OCI-LY1 (cell line): ENCODE measurements around the gene MAPK1.
"Not testable (repeated sequence)": the region's sequence is repeated elsewhere in the genome, so short reads cannot be mapped to it uniquely, and the experiment has no call there.

Experiments
- H2AFZ ChIP-seq: fragments of 200-600 bp; sonication (generic), shearing (Covaris generic); 2 replicates; pipeline ENCODE4 v1.6.0; 2014; ENCODE audit warnings: antibody characterized with exemption, mild to moderate bottlenecking, low read length
- H3F3A ChIP-seq: fragments of 200-600 bp; sonication (generic), shearing (Covaris generic); 2 replicates; pipeline ENCODE4 v1.6.0; 2014; ENCODE audit warnings: mild to moderate bottlenecking, antibody characterized with exemption, low read length, moderate library complexity; ENCODE audit not compliant: insufficient read depth
- H3K27ac ChIP-seq: fragments of 200-600 bp; sonication (generic); 2 replicates; pipeline ENCODE4 v1.5.1; 2014; ENCODE audit warnings: low read length, mixed run types, mild to moderate bottlenecking, low read depth; ENCODE audit not compliant: poor library complexity, severe bottlenecking
- H3K27me3 ChIP-seq: fragments of 200-600 bp; sonication (generic); 2 replicates; pipeline ENCODE4 v1.6.0; 2014; ENCODE audit warnings: antibody characterized with exemption, mild to moderate bottlenecking, low read length, moderate library complexity; ENCODE audit not compliant: insufficient read depth
- H3K36me3 ChIP-seq: fragments of 200-600 bp; sonication (generic); 2 replicates; pipeline ENCODE4 v1.6.1; 2014; ENCODE audit warnings: mild to moderate bottlenecking, antibody characterized with exemption, low read length, moderate library complexity, mixed read lengths; ENCODE audit not compliant: insufficient read depth
- H3K4me1 ChIP-seq: fragments of 200-600 bp; sonication (generic); 2 replicates; pipeline ENCODE4 v1.5.1; 2014; ENCODE audit warnings: mild to moderate bottlenecking, low read length, moderate library complexity; ENCODE audit not compliant: insufficient read depth, severe bottlenecking
- H3K4me2 ChIP-seq: fragments of 200-600 bp; sonication (generic), shearing (Covaris generic); 2 replicates; pipeline ENCODE4 v1.6.1; 2014; ENCODE audit warnings: low read length
- H3K4me3 ChIP-seq: fragments of 200-600 bp; sonication (generic); 2 replicates; pipeline ENCODE4 v1.5.1; 2014; ENCODE audit warnings: low read length, low read depth, mild to moderate bottlenecking, mixed read lengths; ENCODE audit not compliant: poor library complexity, severe bottlenecking
- H3K79me2 ChIP-seq: fragments of 200-600 bp; shearing (Covaris generic); 2 replicates; pipeline ENCODE4 v1.6.1; 2016; ENCODE audit warnings: mixed run types, low read length, mixed read lengths; ENCODE audit not compliant: insufficient read depth
- H3K9ac ChIP-seq: fragments of 200-600 bp; sonication (generic), shearing (Covaris generic); 2 replicates; pipeline ENCODE4 v1.6.1; 2014; ENCODE audit warnings: mild to moderate bottlenecking, low read length, mixed read lengths
- H3K9me2 ChIP-seq: fragments of 200-600 bp; sonication (generic), shearing (Covaris generic); 2 replicates; pipeline ENCODE4 v1.6.1; 2014; ENCODE audit warnings: low read depth, mild to moderate bottlenecking, low read length, mixed read lengths
- H3K9me3 ChIP-seq: fragments of 200-600 bp; shearing (Covaris generic); 2 replicates; pipeline ENCODE4 v1.6.1; 2014; ENCODE audit warnings: low read length, mixed read lengths
- H4K20me1 ChIP-seq: fragments of 200-600 bp; sonication (generic), shearing (Covaris generic); 2 replicates; pipeline ENCODE4 v1.6.0; 2016; ENCODE audit warnings: mild to moderate bottlenecking, low read length; ENCODE audit not compliant: insufficient read depth
- EZH2 ChIP-seq: fragments of 200-600 bp; sonication (generic), shearing (Covaris generic); IDR thresholded peaks from 2 replicates; pipeline ENCODE4 v1.8.0; 2017; ENCODE audit warnings: borderline replicate concordance, mixed run types, mild to moderate bottlenecking, antibody characterized with exemption, low read length, moderate library complexity, mixed read lengths
- TF ChIP-seq, protein P1 (sequence below): fragments of 200-600 bp; sonication (generic), shearing (Covaris generic); IDR thresholded peaks from 2 replicates; pipeline ENCODE4 v1.5.1; 2017; ENCODE audit warnings: mild to moderate bottlenecking, antibody characterized with exemption, low read length, moderate library complexity, mixed read lengths

MAPK1 gene

DNA sequence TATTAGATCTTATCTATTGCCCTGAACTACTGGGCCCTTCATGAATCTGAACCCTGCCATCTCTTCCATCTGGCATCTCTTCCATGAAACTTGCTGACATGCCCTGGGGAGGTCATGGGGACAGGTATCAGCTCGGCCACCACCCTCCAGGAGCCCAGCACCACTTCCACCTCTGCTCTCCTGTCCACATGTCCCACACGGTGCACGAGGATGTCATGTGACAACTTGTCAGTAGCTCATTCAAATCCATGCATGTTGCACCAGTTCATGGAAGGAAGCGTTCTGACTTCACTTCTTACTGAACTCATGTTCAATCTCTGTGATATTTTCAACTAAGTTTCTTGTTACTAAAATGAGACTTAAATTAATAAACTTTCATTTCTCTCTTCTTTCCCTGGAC is 148.4 kb downstream of the MAPK1 start:
- Histone ChIP-seq H3K4me2 (no peak overlapping the region), H3F3A (no peaks in the 10 kb centered on the region), H4K20me1 (no peaks in the 10 kb centered on the region)

DNA sequence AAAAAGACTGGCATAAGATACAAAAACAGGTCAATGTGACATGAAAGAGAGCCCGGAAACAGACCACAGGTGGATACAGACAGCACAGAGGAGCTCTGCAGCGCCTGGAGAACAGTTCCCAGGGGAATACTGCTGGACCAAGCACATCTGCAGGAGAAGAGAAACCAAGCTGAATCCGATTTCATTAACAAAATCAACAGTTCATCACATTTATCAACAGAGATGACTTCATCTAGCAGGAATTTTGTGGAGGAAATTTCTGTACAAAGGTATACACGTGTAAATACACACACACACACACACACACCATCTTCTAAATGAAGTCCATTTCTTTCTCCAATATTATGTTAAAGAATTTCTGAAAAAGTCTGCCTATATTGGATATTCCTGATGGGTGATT is 148.9 kb downstream of the MAPK1 start:
- H3K36me3 ChIP-seq = no peaks in the 10 kb centered on the region
- H3K4me3 ChIP-seq = no peak overlapping the region
- H3K27ac ChIP-seq = no peak overlapping the region
- TF ChIP-seq, protein P1, sequence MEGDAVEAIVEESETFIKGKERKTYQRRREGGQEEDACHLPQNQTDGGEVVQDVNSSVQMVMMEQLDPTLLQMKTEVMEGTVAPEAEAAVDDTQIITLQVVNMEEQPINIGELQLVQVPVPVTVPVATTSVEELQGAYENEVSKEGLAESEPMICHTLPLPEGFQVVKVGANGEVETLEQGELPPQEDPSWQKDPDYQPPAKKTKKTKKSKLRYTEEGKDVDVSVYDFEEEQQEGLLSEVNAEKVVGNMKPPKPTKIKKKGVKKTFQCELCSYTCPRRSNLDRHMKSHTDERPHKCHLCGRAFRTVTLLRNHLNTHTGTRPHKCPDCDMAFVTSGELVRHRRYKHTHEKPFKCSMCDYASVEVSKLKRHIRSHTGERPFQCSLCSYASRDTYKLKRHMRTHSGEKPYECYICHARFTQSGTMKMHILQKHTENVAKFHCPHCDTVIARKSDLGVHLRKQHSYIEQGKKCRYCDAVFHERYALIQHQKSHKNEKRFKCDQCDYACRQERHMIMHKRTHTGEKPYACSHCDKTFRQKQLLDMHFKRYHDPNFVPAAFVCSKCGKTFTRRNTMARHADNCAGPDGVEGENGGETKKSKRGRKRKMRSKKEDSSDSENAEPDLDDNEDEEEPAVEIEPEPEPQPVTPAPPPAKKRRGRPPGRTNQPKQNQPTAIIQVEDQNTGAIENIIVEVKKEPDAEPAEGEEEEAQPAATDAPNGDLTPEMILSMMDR = no peak
- TF ChIP-seq EZH2 = no peak
- H3K9ac ChIP-seq = no peak overlapping the region
- H3F3A ChIP-seq = no peaks in the 10 kb centered on the region
- H3K79me2 ChIP-seq = no peaks in the 10 kb centered on the region
- no peaks in the 10 kb centered on the region for H3K9me2 ChIP-seq
- no peaks in the 10 kb centered on the region for H4K20me1 ChIP-seq
- H3K4me2 ChIP-seq = no peak overlapping the region
- H2AFZ ChIP-seq = no peak overlapping the region
- no peaks in the 10 kb centered on the region for H3K27me3 ChIP-seq
- H3K4me1 ChIP-seq = peaks cover 13% of the 10 kb centered on the region
- H3K9me3 ChIP-seq = no peaks in the 10 kb centered on the region

More for the DNA sequence above, 148.4 kb downstream of the MAPK1 start:
- Histone ChIP-seq H3K9me3 (no peaks in the 10 kb centered on the region), H2AFZ (no peak overlapping the region), H3K9ac (no peak overlapping the region), H3K36me3 (no peaks in the 10 kb centered on the region), H3K79me2 (no peaks in the 10 kb centered on the region), H3K9me2 (no peaks in the 10 kb centered on the region), H3K4me3 (no peak overlapping the region), H3K4me1 (peaks cover 16% of the 10 kb centered on the region), H3K27me3 (no peaks in the 10 kb centered on the region), H3K27ac (no peak overlapping the region)
- TF ChIP-seq, protein P1 = no peak
- TF ChIP-seq EZH2 = no peak

DNA sequence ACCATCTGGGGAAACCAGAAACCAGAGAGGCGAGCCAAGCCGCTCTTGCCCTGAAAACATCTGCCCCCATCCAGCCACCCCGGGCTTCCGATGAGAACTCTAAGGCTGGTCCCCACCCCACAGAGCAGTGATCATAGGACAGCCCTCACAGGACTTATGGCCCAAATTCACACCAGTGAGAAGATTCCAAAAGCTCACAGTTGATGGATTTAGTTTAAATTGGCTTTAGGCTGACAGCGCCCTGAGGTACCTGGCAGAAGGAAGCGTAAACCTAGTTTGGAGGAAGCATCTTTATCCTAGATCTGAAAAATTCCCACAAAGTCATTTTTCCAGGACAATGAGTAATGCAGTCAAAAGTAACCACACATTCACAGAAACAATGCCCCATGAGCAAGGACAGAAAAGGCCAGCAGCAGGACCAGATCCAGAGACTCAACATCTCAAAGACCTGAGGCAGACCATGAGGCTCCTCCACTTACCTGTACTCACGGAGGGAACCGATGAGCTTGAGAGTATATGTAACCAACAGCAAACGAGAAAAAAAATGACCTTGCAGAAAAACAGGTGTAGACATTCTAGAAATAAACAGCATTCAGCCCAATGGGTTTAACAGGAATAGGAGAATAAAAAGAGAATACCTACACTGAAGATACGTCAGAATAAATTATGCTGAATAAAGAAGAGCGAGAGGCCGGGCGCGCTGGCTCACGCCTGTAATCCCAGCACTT is 150.9 kb downstream of the MAPK1 start:
- not testable (repeated sequence) for H3K36me3 ChIP-seq, H3K9me2 ChIP-seq, H3K27ac ChIP-seq, H3K4me2 ChIP-seq, H4K20me1 ChIP-seq, H3K27me3 ChIP-seq, H2AFZ ChIP-seq, H3K4me3 ChIP-seq, H3K9me3 ChIP-seq, H3F3A ChIP-seq, H3K9ac ChIP-seq, H3K79me2 ChIP-seq, H3K4me1 ChIP-seq

DNA sequence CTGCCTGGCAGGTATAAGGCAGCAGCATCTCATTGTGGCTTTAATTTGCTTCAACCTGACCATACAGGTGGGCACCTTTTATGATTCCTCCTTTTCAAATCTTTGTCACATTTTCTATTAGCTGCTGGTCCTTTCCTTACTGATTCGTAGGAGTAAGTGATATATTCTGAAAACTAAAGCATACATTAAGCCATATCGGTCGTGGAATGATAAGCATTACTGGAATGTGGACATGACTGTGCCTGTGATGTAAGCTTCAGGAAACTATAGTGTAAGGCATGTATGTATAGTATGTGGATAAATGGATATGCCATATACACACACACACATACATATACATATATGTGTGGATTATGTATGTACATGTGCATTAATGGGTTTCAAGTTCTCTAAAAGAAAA is 152.7 kb downstream of the MAPK1 start:
- Histone ChIP-seq H3K27ac (no peak overlapping the region), H3F3A (no peaks in the 10 kb centered on the region), H2AFZ (no peak overlapping the region), H3K4me2 (no peak overlapping the region), H3K79me2 (no peaks in the 10 kb centered on the region), H3K9ac (no peak overlapping the region), H4K20me1 (no peaks in the 10 kb centered on the region), H3K4me1 (peaks cover 12% of the 10 kb centered on the region), H3K36me3 (peaks cover 4% of the 10 kb centered on the region; the same call in 1 of the 2 replicates), H3K4me3 (no peak overlapping the region), H3K9me2 (no peaks in the 10 kb centered on the region), H3K27me3 (no peaks in the 10 kb centered on the region), H3K9me3 (no peaks in the 10 kb centered on the region)
- TF ChIP-seq, protein P1 = no peak
